RWPE1 (cell line): ENCODE results near the gene FBXO48.
"Not testable (repeated sequence)": the region's sequence is repeated elsewhere in the genome, so short reads cannot be mapped to it uniquely, and the experiment has no call there.

Source experiments
- CTCF ChIA-PET: fragments of 350-600 bp; sonication (Branson Sonifier 250); formaldehyde crosslinking; extraction: SDS; loops from one replicate; lab custom pipeline; 2021; lab: Yijun Ruan, JAX
- POLR2A ChIA-PET: fragments of 400-600 bp; formaldehyde crosslinking; extraction: SDS; loops from one replicate; lab custom pipeline; 2020; ENCODE audit warnings: antibody characterized with exemption; ENCODE audit not compliant: low non-redundant PET; lab: Yijun Ruan, JAX
- DNase-seq: peaks from one replicate; pipeline ENCODE4 v3.0.0; 2012; ENCODE audit warnings: low spot score
- H3K27ac ChIP-seq: fragments of 450-650 bp; 2 replicates; pipeline ENCODE4 v1.5.1; 2017
- TF ChIP-seq, protein P1 (sequence below): fragments of 450-650 bp; conservative IDR thresholded peaks from 2 replicates; pipeline ENCODE4 v1.5.1; 2017; ENCODE audit warnings: low read depth, mild to moderate bottlenecking

Gene FBXO48

DNA sequence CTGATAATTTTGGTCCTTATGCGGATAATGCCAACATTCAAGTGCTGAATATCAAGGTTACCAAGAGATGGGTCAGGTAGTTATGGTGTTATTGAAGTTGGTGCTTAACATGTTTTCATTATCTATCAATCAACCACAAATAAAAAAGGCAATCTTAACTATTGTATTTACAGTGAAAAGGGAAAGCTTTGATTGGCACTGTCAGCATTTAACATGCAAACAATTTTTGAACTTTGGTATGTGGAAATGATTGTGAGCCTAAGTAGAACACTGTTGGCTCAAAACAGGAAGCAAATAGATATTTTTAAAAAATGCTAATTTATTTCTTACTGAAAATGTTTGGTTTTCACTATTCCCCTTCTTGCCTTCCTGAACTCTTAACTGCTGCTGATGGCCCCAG, 22.2 kb upstream of the FBXO48 start:
- ChIA-PET POLR2A (no interaction called here), CTCF (no interaction called here)
- no peak for DNase-seq
- no peak overlapping the region for H3K27ac ChIP-seq
- TF ChIP-seq, protein P1, sequence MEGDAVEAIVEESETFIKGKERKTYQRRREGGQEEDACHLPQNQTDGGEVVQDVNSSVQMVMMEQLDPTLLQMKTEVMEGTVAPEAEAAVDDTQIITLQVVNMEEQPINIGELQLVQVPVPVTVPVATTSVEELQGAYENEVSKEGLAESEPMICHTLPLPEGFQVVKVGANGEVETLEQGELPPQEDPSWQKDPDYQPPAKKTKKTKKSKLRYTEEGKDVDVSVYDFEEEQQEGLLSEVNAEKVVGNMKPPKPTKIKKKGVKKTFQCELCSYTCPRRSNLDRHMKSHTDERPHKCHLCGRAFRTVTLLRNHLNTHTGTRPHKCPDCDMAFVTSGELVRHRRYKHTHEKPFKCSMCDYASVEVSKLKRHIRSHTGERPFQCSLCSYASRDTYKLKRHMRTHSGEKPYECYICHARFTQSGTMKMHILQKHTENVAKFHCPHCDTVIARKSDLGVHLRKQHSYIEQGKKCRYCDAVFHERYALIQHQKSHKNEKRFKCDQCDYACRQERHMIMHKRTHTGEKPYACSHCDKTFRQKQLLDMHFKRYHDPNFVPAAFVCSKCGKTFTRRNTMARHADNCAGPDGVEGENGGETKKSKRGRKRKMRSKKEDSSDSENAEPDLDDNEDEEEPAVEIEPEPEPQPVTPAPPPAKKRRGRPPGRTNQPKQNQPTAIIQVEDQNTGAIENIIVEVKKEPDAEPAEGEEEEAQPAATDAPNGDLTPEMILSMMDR = no peak

DNA sequence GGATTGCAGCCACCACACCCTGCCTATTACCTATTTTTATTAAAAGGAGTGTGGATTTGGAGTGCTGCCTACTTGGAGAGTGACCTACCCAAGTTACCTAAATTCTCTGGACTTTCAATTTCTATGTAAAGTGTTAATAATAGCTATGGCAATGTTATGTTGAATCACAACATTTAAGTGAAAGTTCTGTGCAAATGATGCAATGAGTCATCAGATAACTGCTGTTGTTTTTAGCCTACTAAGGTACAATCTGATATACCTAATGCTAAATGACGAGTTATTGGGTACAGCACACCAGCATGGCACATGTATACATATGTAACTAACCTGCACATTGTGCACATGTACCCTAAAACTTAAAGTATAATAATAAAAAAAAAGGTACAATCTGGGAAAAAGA, 21.5 kb upstream of the FBXO48 start:
- DNase-seq = not testable (repeated sequence)

DNA sequence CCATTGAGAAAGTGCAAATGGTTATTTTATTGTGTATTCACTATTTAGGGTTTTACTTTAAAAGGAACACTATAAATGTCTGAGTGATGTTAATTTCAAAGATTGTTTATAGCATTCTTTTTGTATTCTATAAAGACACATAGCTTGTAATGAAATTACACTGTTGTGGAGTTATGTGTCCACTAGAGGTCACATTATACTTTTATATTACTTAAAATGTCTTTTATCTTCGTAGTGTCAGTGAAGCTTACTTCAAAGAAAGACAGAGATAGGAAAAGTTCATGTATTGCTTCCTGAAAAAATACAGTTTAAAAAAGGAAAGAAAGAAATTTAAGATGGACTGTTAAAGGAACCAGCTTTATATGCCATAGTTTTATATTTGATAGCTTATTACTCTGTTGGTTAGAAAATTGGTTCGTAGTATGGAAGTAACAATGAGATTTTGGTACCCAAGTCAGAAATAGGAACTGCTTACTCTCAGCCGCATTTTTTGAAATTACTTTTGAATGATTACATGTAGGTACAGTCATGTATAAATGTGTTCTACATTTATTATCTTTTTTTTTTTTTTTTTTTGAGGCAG, 20.8 kb upstream of the FBXO48 start:
- POLR2A ChIA-PET = no interaction called here
- TF ChIP-seq, protein P1 = peak; percentile 66; the same call in 1 of the 2 replicates
- DNase-seq = peak; percentile 27
- no peak overlapping the region for H3K27ac ChIP-seq
- CTCF ChIA-PET = interaction anchor here (0.5 to 1.6 kb wide), 20 partner anchors 8 to 439 kb away, joined by 3 to 12 read pairs (median 3); no protein-coding TSS in a partner anchor

More for the DNA sequence above, 21.5 kb upstream of the FBXO48 start:
- CTCF ChIA-PET = interaction anchor here (0.7 to 1.6 kb wide), 4 partner anchors 12 to 156 kb away, joined by 3 to 12 read pairs (median 4); no protein-coding TSS in a partner anchor
- H3K27ac ChIP-seq, POLR2A ChIA-PET: not testable (repeated sequence)

DNA sequence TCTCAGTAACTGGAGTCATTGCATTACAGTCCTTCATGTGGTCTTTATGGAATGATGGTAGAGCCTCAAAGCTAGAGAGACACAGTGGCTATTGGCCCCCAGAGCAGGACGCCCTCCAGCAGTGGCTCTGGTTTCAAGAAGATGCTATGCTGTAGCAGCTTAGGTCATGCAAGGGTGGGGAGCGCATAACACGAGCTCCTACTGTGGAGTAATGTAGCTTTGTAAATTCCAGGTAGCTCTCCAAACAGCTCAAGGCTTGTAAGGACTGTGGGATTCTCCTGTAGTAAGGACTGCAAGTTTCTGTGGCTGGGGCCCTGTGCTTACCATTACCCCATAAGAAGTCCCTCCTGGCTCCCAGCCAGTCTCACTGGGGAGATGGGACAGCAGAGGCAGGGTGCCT, 15.9 kb upstream of the FBXO48 start:
- CTCF ChIA-PET = interaction anchor here (1.2 kb wide), 1 partner anchor 19 kb away, joined by 11 read pairs; no protein-coding TSS in a partner anchor
- POLR2A ChIA-PET = no interaction called here
- TF ChIP-seq, protein P1 = no peak
- no peak overlapping the region for H3K27ac ChIP-seq
- DNase-seq = no peak

DNA sequence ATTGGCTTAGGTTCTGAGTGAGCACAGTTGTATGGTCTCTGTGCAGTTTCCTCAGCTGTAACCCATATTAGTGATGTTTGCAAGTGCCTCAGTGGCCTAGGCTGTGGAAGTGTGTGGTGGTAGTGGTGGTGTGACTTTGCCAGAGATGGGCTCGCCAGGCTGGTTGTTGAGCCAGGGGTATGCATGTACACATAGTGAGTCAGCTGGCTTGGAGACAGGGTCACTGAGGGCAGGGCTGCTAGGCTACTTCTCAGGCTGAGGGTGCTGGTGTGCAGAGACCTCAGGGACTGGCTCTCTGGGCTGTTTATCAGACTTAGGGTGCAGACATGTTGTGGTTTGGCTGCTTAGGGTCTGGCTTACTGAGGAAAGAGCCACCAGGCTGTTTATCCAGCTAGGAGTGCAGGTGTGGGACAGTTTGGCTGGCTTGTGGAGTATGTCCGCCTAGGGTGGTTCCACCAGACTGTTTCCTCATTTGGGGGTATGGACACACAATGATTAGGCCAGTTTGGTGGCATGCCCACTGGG, 15.3 kb upstream of the FBXO48 start:
- POLR2A ChIA-PET = no interaction called here
- DNase-seq = no peak
- CTCF ChIA-PET = interaction anchor here (1.2 kb wide), 1 partner anchor 19 kb away, joined by 11 read pairs; no protein-coding TSS in a partner anchor
- H3K27ac ChIP-seq = no peak overlapping the region
- TF ChIP-seq, protein P1 = no peak

DNA sequence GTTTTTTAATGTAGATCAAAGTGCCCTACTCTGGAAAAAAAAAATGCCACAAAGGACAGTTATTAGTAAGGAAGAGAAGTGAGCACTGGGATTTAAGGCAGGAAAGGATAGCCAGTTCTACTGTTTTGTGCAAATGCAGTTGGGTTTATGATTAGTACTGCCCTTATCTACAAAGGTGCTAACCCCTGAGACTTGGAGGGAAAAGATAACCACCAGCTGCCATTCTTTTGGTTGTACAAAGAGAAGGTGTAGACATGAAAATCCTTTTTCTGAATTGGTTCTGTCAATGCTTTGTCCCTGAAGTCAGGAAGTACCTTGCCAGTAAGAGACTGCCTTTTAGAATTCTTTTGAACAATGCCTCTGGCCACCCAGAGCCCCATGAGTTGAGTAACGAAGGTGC, 11.6 kb upstream of the FBXO48 start:
- CTCF ChIA-PET = interaction anchor here (1.2 kb wide), 1 partner anchor 9 kb away, joined by 9 read pairs; no protein-coding TSS in a partner anchor
- TF ChIP-seq, protein P1 = no peak

DNA sequence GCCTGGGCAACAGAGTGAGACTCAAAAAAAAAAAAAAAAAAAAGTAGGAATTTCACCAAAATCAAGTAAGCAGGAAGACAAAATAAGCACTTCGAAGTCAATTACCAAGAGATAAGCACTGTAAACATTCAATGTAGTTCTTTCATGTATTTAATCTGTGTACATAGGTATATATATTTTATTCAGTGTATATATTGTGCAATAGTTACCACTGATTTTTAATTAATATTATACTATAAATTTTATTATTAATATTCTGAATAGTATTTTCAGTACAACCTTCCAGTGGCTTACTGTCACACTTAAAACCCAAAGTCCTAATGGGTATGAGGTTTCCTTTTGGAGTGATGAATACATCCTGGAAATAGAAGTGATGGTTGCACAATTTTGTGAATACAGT, 9.4 kb upstream of the FBXO48 start:
- POLR2A ChIA-PET = no interaction called here
- CTCF ChIA-PET = interaction anchor here (0.6 kb wide), 1 partner anchor 12 kb away, joined by 3 read pairs; no protein-coding TSS in a partner anchor
- TF ChIP-seq, protein P1 = no peak

More for the DNA sequence above, 11.6 kb upstream of the FBXO48 start:
- DNase-seq = no peak
- H3K27ac ChIP-seq = no peak overlapping the region
- POLR2A ChIA-PET = no interaction called here

More for the DNA sequence above, 9.4 kb upstream of the FBXO48 start:
- no peak for DNase-seq
- no peak overlapping the region for H3K27ac ChIP-seq
